Hepatocyte (in vitro differentiated cells): ENCODE measurements around the gene SERP2.

ENCODE experiments used
- CTCF ChIP-seq: fragments of 200-600 bp; sonication (generic); IDR thresholded peaks from 2 replicates; pipeline ENCODE4 v1.5.1; 2016; ENCODE audit warnings: antibody characterized with exemption, mild to moderate bottlenecking; ENCODE audit not compliant: poor library complexity
- EZH2 ChIP-seq: fragments of 200-600 bp; sonication (generic); IDR thresholded peaks from 2 replicates; pipeline ENCODE4 v1.6.1; 2016; ENCODE audit warnings: antibody characterized with exemption, mild to moderate bottlenecking, borderline replicate concordance
- EZH2phosphoT487 ChIP-seq: fragments of 200-600 bp; sonication (generic); IDR thresholded peaks from one replicate; pipeline ENCODE4 v1.6.1; 2018; ENCODE audit warnings: antibody characterized with exemption, mild to moderate bottlenecking, low read depth, moderate library complexity; ENCODE audit not compliant: unreplicated experiment, severe bottlenecking

- TF ChIP-seq CTCF (no peak), EZH2 (no peak), EZH2phosphoT487 (no peak)
These were observed 42.2 kb downstream of the SERP2 start for GRCh38 chr13:44415815-44416214.
